Aorta (tissue), 5 donors: Measurements from ENCODE around the gene ARHGEF26. TPM values are rescaled to one million over a fixed set of nuclear protein-coding genes. Genes with fewer than 3 reads are reported as not detected.
A peak's percentile ranks its signal among the peaks of the same experiment; 100 is the strongest.

Experiments
- ATAC-seq: fragments of 200-7000 bp; cut with Tn5 transposase; one replicate; pipeline ENCODE4 v1.9.1; 2022; ENCODE audit warnings: moderate library complexity; ENCODE audit not compliant: low FRiP score
- DNase-seq, 2 donors: peaks; one replicate each; pipeline ENCODE4 v3.0.0-alpha.2; 2020
- H3K27ac ChIP-seq, 2 donors: one replicate each; pipeline ENCODE4 v1.5.1; 2013; ENCODE audit warnings: low read length in 2 of 2, mild to moderate bottlenecking in 2 of 2, moderate library complexity in 2 of 2, control low read depth in 1 of 2, inconsistent platforms in 1 of 2, low read depth in 1 of 2
- H3K27me3 ChIP-seq, 2 donors: one replicate each; pipeline ENCODE4 v1.6.1; 2013; ENCODE audit warnings: control low read depth in 1 of 2, low read length in 1 of 2, mild to moderate bottlenecking in 1 of 2, moderate library complexity in 1 of 2; ENCODE audit not compliant: insufficient read depth in 2 of 2, control insufficient read depth in 1 of 2
- H3K36me3 ChIP-seq, 2 donors: one replicate each; pipeline ENCODE4 v1.6.1; 2013; ENCODE audit warnings: control low read depth in 1 of 2, low read length in 1 of 2, mild to moderate bottlenecking in 1 of 2; ENCODE audit not compliant: insufficient read depth in 2 of 2, control insufficient read depth in 1 of 2
- H3K4me1 ChIP-seq, 2 donors: one replicate each; pipeline ENCODE4 v1.6.1; 2013; ENCODE audit warnings: low read length in 2 of 2, control low read depth in 1 of 2, mild to moderate bottlenecking in 1 of 2, moderate library complexity in 1 of 2; ENCODE audit not compliant: insufficient read depth in 2 of 2, control insufficient read depth in 1 of 2
- H3K4me3 ChIP-seq, 2 donors: one replicate each; pipeline ENCODE4 v1.5.1; 2013; ENCODE audit warnings: low read length in 2 of 2, control low read depth in 1 of 2, mild to moderate bottlenecking in 1 of 2
- H3K9me3 ChIP-seq: one replicate; pipeline ENCODE4 v1.6.1; 2013; ENCODE audit warnings: mild to moderate bottlenecking, low read length; ENCODE audit not compliant: control insufficient read depth
- WGBS, 2 donors: extraction: QIAGEN DNeasy Blood & Tissue Kit; methylation state at CpG; one replicate each; pipeline ENCODE4 v1.1.7; 2013; 5-methylcytosine and 5-hydroxymethylcytosine counted together
- intact Hi-C, 2 donors: fragments of 100-400 bp; cut with DNase I; formaldehyde crosslinking; loops; one replicate each; pipeline versions ENCODE4 v1.14.2 to v1.15.0; 2022
- polyA plus RNA-seq, 2 donors: library from polyadenylated mRNA; stranded (reverse); fragments of 200-250 nt; gene quantifications; one replicate each; pipeline ENCODE4 v1.2.3, GENCODE V29; 2013
- total RNA-seq, 2 donors: library from RNA; stranded (reverse); fragmentation: NEBNext Ultra II Directional; extraction: Animal tissue kit (Norgen Biotek cat#: 25700); gene quantifications; one replicate each; pipeline ENCODE4 v1.2.1, GENCODE V29; 2021
- donor health status: healthy with polysubstance abuse.
- donor health status: Bipolar disorder and iron deficiency.
- donor health status: DM: no; HTN: no; CAD: no.
- donor health status: DM: no; HTN: no; CAD: no.
- donor health status: DM: yes; HTN: yes; CAD: no.

The ARHGEF26 gene
- total and polyA plus RNA-seq, 4 donors: 16.4 to 31.5 (median 25.7) TPM

- intact Hi-C loops: no loop called here
- DNase-seq (peak in 1 of 2 donors; percentile 32), ATAC-seq (no peak)
- H3K4me3 ChIP-seq: no peak overlapping the region
- H3K27ac ChIP-seq: no peak overlapping the region
- H3K9me3 ChIP-seq: no peaks in the 10 kb centered on the region
- peaks cover 0 to 3% of the 10 kb centered on the region in 2 donors for H3K36me3 ChIP-seq
- WGBS, 2 donors: 51 to 54% methylated on average over 4 of the region's 4 CpGs
- H3K4me1 ChIP-seq: no peaks in the 10 kb centered on the region
- no peaks in the 10 kb centered on the region for H3K27me3 ChIP-seq
Observed at GRCh38 chr3:154105218-154105975, 15.8 kb upstream of the ARHGEF26 start.

GRCh38 chr3:154111365-154111935, 9.7 kb upstream of the ARHGEF26 start:
- Histone ChIP-seq H3K4me3 (no peak overlapping the region), H3K27me3 (no peaks in the 10 kb centered on the region), H3K4me1 (no peaks in the 10 kb centered on the region), H3K36me3 (peaks cover 0 to 5% of the 10 kb centered on the region in 2 donors), H3K9me3 (no peaks in the 10 kb centered on the region), H3K27ac (no peak overlapping the region)
- 80% methylated on average over 4 of the region's 4 CpGs for WGBS, 2 donors
- DNase-seq (no peak), ATAC-seq (no peak)
- intact Hi-C loops: no loop called here

DNA sequence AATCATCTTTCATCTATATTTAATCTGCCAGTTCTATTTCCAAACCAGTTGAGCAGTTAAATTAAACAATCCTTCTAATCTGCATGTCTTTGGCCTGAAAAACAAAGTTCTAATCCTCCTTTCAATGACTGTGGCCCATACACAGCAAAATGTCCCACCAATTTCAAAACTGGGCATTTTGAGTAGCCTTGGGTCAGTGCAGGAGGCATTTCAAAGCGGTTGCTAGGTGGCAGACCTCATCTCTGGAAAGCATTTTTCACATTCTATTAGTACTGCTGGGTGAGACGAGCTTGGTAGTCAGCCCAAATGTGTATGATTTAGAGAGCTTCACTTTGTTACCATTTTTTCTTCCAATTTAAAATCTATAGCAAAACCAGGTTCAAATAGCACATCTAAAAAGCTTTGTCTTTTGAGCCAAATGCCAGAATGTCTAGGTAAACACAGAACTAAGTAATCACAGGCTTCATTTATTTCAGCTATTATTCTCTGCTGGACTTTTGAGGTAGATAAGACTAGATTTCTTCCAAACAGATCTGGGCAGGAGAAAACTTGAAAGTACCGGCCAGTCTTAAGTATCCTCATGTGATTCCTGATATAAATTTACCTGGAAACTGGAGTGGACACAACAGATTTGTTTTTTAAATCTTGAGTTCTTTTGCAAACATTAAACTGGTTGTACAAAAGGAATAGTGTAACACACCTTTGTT, 8.9 kb upstream of the ARHGEF26 start:
- intact Hi-C loops: no loop called here
- Histone ChIP-seq H3K27me3 (no peaks in the 10 kb centered on the region), H3K9me3 (no peaks in the 10 kb centered on the region), H3K4me3 (no peak overlapping the region), H3K36me3 (peaks cover 0 to 5% of the 10 kb centered on the region in 2 donors), H3K27ac (no peak overlapping the region), H3K4me1 (no peaks in the 10 kb centered on the region)
- DNase-seq (no peak), ATAC-seq (no peak)
- WGBS, 2 donors: 65 to 67% methylated on average over 3 of the region's 3 CpGs

DNA sequence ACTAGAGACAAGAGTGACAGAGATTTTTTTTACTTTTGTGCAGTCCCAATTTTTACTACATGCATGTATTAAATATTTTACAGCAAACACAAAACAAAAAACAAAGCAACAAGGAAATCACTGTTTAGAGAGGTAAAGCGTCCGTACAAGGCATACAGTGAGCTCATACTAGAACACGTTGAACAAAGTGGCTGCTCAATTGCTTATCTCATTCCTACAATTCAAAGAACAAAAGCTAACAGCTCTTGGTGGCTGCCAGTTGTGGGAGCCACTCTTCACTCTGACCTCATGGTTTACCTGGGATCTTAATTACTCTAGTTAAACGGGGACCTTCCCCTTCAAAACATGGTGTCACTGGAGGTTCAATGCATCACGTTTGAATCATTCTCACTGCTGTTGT, 7.6 kb upstream of the ARHGEF26 start:
- H3K27me3 ChIP-seq: no peaks in the 10 kb centered on the region

DNA sequence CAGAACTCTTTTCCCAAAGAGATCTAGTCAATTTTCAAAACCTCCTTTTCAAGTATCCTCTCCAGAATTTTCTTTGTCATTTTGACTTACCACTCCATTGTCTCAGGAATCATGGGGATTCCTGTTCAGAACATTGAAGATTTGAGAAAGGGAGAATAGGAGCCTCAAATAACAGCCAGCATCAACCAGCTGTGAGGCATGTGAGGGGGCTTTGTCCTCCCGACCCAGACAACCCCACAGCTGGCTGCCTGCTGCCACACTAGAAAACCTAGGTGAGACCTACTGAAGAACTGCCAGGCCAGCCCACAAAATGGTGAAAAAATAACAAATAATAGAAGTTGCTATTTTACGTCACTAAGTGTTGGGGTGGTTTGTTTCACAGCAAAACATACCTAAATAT, 5.9 kb upstream of the ARHGEF26 start:
- H3K27me3 ChIP-seq: no peaks in the 10 kb centered on the region
- 95 to 97% methylated on average over 2 of the region's 2 CpGs for WGBS, 2 donors
- no peak for DNase-seq
- ATAC-seq: no peak
- no peaks in the 10 kb centered on the region for H3K4me1 ChIP-seq
- no peaks in the 10 kb centered on the region for H3K9me3 ChIP-seq
- intact Hi-C loops: no loop called here
- peaks cover 0 to 3% of the 10 kb centered on the region in 2 donors for H3K36me3 ChIP-seq
- H3K4me3 ChIP-seq: no peak overlapping the region
- H3K27ac ChIP-seq: no peak overlapping the region

More for the DNA sequence above, 7.6 kb upstream of the ARHGEF26 start:
- DNase-seq: no peak
- intact Hi-C loops: no loop called here
- Histone ChIP-seq H3K4me1 (no peaks in the 10 kb centered on the region), H3K36me3 (peaks cover 0 to 5% of the 10 kb centered on the region in 2 donors), H3K27ac (no peak overlapping the region), H3K9me3 (no peaks in the 10 kb centered on the region), H3K4me3 (no peak overlapping the region)
- ATAC-seq: no peak
- WGBS, 2 donors: 73 to 79% methylated on average over 5 of the region's 5 CpGs

DNA sequence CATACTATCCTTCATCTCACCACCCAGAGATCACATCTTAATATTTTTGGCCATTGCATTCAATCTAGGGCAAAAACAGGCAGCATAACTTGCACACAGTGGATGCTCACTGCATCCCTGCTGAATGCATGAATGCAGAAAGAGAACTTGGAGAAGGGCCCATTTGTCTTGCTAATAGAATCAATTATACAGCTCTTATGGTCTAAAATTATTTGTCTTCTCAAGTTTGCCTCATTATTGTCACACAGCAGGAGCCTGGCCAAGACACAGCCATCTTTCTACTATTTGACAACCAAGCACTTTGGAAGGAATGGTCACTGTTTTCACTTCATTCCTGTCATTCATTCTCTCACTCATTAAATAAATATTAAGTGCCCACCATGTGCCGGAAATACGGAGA, 1.2 kb upstream of the ARHGEF26 start:
- H3K36me3 ChIP-seq: no peaks in the 10 kb centered on the region
- peak overlapping the region in 1 of 2 donors; percentile 80 for H3K4me3 ChIP-seq
- H3K27me3 ChIP-seq: no peaks in the 10 kb centered on the region
- H3K9me3 ChIP-seq: no peaks in the 10 kb centered on the region
- intact Hi-C loops: loop anchor here (5.0 kb wide), 3 partner anchors 62 to 132 kb away; no protein-coding TSS in a partner anchor
- no peaks in the 10 kb centered on the region for H3K4me1 ChIP-seq
- WGBS, 2 donors: 36 to 41% methylated on average over 2 of the region's 2 CpGs
- no peak for ATAC-seq
- DNase-seq: no peak
- no peak overlapping the region for H3K27ac ChIP-seq

- H3K27ac ChIP-seq: peak overlapping the region; percentile 12 to 39
- WGBS, 2 donors: 0 to 1% methylated on average over 74 to 76 of the region's 76 CpGs
- intact Hi-C loops: loop anchor here (5.0 kb wide), 3 partner anchors 60 to 130 kb away; no protein-coding TSS in a partner anchor
- peaks cover 4 to 5% of the 10 kb centered on the region in 2 donors for H3K4me1 ChIP-seq
- H3K9me3 ChIP-seq: no peaks in the 10 kb centered on the region
- H3K27me3 ChIP-seq: no peaks in the 10 kb centered on the region
- no peaks in the 10 kb centered on the region for H3K36me3 ChIP-seq
- H3K4me3 ChIP-seq: peak overlapping the region; percentile 59 to 80
- DNase-seq (peak; percentile 66 to 84), ATAC-seq (peak; percentile 81)
Observed at GRCh38 chr3:154121701-154122551, 736 bp downstream of the ARHGEF26 start.

DNA sequence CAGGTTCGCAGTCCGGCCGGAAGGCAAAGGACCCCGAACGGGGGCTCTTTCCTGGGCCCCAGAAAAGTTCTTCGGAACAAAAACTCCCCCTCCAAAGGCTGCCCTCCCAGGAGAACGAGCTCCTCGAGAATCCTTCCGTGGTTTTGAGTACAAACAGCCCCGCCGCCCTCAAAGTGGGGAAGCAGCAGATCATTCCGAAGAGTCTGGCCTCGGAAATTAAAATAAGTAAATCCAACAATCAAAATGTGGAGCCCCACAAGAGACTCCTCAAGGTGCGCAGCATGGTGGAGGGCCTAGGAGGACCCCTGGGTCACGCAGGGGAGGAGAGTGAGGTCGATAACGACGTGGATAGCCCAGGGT, 1.3 kb downstream of the ARHGEF26 start:
- DNase-seq: no peak
- 1% methylated on average over 18 of the region's 18 CpGs for WGBS, 2 donors
- H3K9me3 ChIP-seq: no peaks in the 10 kb centered on the region
- peaks cover 4 to 5% of the 10 kb centered on the region in 2 donors for H3K4me1 ChIP-seq
- peak overlapping the region; percentile 12 to 39 for H3K27ac ChIP-seq
- peak overlapping the region; percentile 59 to 80 for H3K4me3 ChIP-seq
- intact Hi-C loops: loop anchor here (5.0 kb wide), 3 partner anchors 60 to 130 kb away; no protein-coding TSS in a partner anchor
- ATAC-seq: no peak
- H3K27me3 ChIP-seq: no peaks in the 10 kb centered on the region
- H3K36me3 ChIP-seq: no peaks in the 10 kb centered on the region
